HL-60 (cell line): ENCODE results near the gene FAM240A.

Experiments used
- POLR2AphosphoS5 ChIP-seq: IDR thresholded peaks from 2 replicates; pipeline ENCODE4 v1.6.1; 2012; ENCODE audit warnings: low read depth
- TF ChIP-seq, protein P1 (sequence below): IDR thresholded peaks from one replicate; pipeline ENCODE4 v1.5.1; 2011; ENCODE audit warnings: low read length, control low read depth, inconsistent platforms; ENCODE audit not compliant: insufficient read depth

- TF ChIP-seq, protein P1, sequence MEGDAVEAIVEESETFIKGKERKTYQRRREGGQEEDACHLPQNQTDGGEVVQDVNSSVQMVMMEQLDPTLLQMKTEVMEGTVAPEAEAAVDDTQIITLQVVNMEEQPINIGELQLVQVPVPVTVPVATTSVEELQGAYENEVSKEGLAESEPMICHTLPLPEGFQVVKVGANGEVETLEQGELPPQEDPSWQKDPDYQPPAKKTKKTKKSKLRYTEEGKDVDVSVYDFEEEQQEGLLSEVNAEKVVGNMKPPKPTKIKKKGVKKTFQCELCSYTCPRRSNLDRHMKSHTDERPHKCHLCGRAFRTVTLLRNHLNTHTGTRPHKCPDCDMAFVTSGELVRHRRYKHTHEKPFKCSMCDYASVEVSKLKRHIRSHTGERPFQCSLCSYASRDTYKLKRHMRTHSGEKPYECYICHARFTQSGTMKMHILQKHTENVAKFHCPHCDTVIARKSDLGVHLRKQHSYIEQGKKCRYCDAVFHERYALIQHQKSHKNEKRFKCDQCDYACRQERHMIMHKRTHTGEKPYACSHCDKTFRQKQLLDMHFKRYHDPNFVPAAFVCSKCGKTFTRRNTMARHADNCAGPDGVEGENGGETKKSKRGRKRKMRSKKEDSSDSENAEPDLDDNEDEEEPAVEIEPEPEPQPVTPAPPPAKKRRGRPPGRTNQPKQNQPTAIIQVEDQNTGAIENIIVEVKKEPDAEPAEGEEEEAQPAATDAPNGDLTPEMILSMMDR: no peak
- TF ChIP-seq POLR2AphosphoS5: no peak
Measured at GRCh38 chr3:46649436-46649835, 37.1 kb downstream of the FAM240A start.
